Osteocyte (in vitro differentiated cells): Measurements from ENCODE around the gene SLC4A9. TPM values are rescaled to one million over a fixed set of nuclear protein-coding genes. Genes with fewer than 3 reads are reported as not detected.

Experiments
- DNase-seq: peaks from one replicate; pipeline ENCODE4 v3.0.0; 2021; ENCODE audit warnings: mixed read lengths; ENCODE audit not compliant: unreplicated experiment; ENCODE audit errors: extremely low spot score
- H3K27ac Mint-ChIP-seq: one replicate; pipeline ENCODE4 v1.8.0; 2021; ENCODE audit warnings: mild to moderate bottlenecking, mixed read lengths; ENCODE audit not compliant: unreplicated experiment
- H3K27me3 Mint-ChIP-seq: one replicate; pipeline ENCODE4 v1.8.0; 2021; ENCODE audit warnings: mixed read lengths; ENCODE audit not compliant: unreplicated experiment
- H3K36me3 Mint-ChIP-seq: one replicate; pipeline ENCODE4 v1.8.0; 2021; ENCODE audit warnings: mixed read lengths; ENCODE audit not compliant: unreplicated experiment
- H3K4me1 Mint-ChIP-seq: one replicate; pipeline ENCODE4 v1.8.0; 2021; ENCODE audit warnings: mixed read lengths; ENCODE audit not compliant: unreplicated experiment
- H3K4me3 Mint-ChIP-seq: one replicate; pipeline ENCODE4 v1.8.0; 2021; ENCODE audit warnings: mild to moderate bottlenecking, moderate library complexity, mixed read lengths; ENCODE audit not compliant: unreplicated experiment
- H3K9me3 Mint-ChIP-seq: one replicate; pipeline ENCODE4 v1.8.0; 2021; ENCODE audit warnings: mixed read lengths; ENCODE audit not compliant: unreplicated experiment
- CTCF ChIP-seq: fragments of 200-600 bp; sonication (generic); IDR thresholded peaks from 2 replicates; pipeline ENCODE4 v1.5.0; 2021; ENCODE audit warnings: antibody characterized with exemption, mild to moderate bottlenecking, moderate library complexity
- total RNA-seq: library from RNA; stranded (reverse); gene quantifications from 2 replicates; pipeline ENCODE4 v1.2.1, GENCODE V29; 2021

SLC4A9 gene
- total RNA-seq, 1 donor from 2014 or later, result not detected

GRCh38 chr5:140317859-140318258 lies 42.1 kb upstream of the SLC4A9 start:
- Mint-ChIP-seq H3K4me1 (peaks cover 14% of the 10 kb centered on the region), H3K27ac (no peak overlapping the region), H3K9me3 (peaks cover 5% of the 10 kb centered on the region), H3K4me3 (no peak overlapping the region), H3K36me3 (peaks cover 1% of the 10 kb centered on the region), H3K27me3 (no peaks in the 10 kb centered on the region)
- no peak for DNase-seq
- TF ChIP-seq CTCF, result no peak

- peaks cover 23% of the 10 kb centered on the region for H3K4me1 Mint-ChIP-seq
- H3K27ac Mint-ChIP-seq, result no peak overlapping the region
- no peaks in the 10 kb centered on the region for H3K27me3 Mint-ChIP-seq
- H3K4me3 Mint-ChIP-seq, result no peak overlapping the region
- no peak for TF ChIP-seq CTCF
- peaks cover 5% of the 10 kb centered on the region for H3K9me3 Mint-ChIP-seq
- H3K36me3 Mint-ChIP-seq, result no peaks in the 10 kb centered on the region
- DNase-seq, result peak; percentile 23
These were observed 41.2 kb upstream of the SLC4A9 start for GRCh38 chr5:140318792-140319191.

GRCh38 chr5:140319833-140320232 lies 40.2 kb upstream of the SLC4A9 start:
- Mint-ChIP-seq H3K4me3 (no peak overlapping the region), H3K4me1 (peaks cover 34% of the 10 kb centered on the region), H3K27me3 (no peaks in the 10 kb centered on the region), H3K36me3 (no peaks in the 10 kb centered on the region), H3K27ac (no peak overlapping the region), H3K9me3 (peaks cover 5% of the 10 kb centered on the region)
- TF ChIP-seq CTCF, result no peak
- DNase-seq, result no peak

- H3K9me3 Mint-ChIP-seq, result peaks cover 5% of the 10 kb centered on the region
- DNase-seq, result no peak
- no peak overlapping the region for H3K4me3 Mint-ChIP-seq
- H3K27me3 Mint-ChIP-seq, result peaks cover 3% of the 10 kb centered on the region
- peaks cover 36% of the 10 kb centered on the region for H3K4me1 Mint-ChIP-seq
- no peaks in the 10 kb centered on the region for H3K36me3 Mint-ChIP-seq
- H3K27ac Mint-ChIP-seq, result no peak overlapping the region
- no peak for TF ChIP-seq CTCF
These were observed 38.2 kb upstream of the SLC4A9 start for GRCh38 chr5:140321796-140322195.

GRCh38 chr5:140322751-140323731 lies 37.0 kb upstream of the SLC4A9 start:
- Mint-ChIP-seq H3K9me3 (peaks cover 5% of the 10 kb centered on the region), H3K27ac (peak overlapping the region; percentile 80), H3K36me3 (no peaks in the 10 kb centered on the region), H3K27me3 (peaks cover 3% of the 10 kb centered on the region), H3K4me1 (peaks cover 47% of the 10 kb centered on the region), H3K4me3 (no peak overlapping the region)
- TF ChIP-seq CTCF, result no peak
- DNase-seq, result peak; percentile 86
